A549 treated with AZD9567 at 1 μM for 4 hours (cell line): ENCODE data around the gene MED25. TPM values are rescaled to one million over a fixed set of nuclear protein-coding genes. Genes with fewer than 3 reads are reported as not detected.

Source experiments
- total RNA-seq: library from RNA; stranded (reverse); fragments of 200-300 nt; extraction: Qiagen RNA extraction; gene quantifications from 5 replicates; pipeline ENCODE4 v1.2.3, GENCODE V29; 2022; ENCODE audit not compliant: insufficient read depth

MED25 gene
- total RNA-seq = 57.3 to 69.4 TPM (median 66.8 TPM) in 5 replicates

DNA sequence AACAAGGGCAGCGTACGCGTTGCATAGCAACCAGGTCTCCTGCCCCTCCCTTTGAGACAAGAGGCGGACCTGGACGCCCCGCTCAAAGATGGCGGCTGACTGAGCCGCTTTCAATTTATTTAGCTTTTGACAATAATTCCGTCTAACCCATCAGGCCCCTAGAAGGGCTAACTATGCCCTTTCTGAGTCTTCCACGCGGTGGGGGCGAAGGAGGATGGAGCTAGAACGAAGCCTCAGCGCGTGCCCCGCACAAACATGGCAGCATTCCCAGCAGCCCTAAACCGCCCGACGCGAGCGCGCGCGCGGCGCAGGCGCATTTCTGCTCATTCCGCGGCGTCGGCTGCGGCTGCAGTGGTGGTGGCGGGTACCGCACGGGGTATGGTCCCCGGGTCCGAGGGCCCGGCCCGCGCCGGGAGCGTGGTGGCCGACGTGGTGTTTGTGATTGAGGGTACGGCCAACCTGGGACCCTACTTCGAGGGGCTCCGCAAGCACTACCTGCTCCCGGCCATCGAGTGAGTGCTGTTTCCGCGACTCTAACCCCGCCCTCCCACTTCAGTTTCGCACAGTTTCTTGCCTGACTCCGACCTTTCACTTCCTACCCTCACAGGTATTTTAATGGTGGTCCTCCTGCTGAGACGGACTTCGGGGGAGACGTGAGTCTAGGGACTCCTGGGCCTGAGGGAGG, at the start of gene MED25:
TSS of gene MED25 (plus strand) at position 326 of the 685 bp plus-strand sequence. CDS start at position 379, 53 bp downstream.

DNA sequence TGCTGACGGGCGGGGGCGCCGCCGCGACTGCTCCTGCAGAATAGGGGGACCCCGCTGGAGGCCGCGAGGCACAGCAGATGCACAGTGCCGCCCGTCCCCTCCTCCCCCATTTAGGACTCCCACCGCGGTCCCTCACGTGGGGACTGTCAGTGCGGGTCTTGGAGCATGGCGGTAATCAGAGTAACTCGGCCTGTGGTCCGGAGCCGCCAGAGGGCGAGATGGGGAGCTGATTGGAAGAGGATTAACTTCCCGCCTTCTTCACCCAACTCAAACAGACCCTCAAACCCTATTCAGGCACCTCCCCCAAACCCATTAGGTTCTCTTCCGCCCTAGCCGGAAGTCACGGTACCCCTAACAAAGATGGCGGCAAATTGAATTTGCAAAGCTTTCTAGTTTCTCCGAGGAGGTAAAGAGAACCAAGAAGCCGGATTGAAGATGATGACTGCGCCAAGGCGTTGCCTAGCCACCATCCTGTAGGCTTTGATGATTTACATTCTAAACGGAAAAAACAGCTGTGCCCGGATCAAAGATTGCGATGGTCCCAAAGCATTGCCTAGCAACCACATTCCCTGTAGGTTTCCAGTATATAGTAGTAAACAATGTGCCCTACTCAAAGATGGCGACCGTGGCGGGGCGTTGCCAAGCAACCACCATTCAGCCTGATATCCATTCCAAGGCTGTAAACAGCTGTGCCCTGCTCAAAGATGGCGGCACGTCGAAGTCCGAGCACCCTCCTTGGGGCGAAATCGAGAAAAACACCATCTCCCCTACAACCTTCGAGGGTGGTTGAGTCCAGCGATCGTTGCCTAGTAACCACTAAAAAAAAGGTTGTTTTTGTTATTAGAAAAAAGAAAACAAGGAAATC, 4.9 kb upstream of the MED25 start, which contains the start of gene FUZ:
TSS of gene FUZ (minus strand) at position 296 of the 865 bp plus-strand sequence. CDS start at position 110, 186 bp downstream.

DNA sequence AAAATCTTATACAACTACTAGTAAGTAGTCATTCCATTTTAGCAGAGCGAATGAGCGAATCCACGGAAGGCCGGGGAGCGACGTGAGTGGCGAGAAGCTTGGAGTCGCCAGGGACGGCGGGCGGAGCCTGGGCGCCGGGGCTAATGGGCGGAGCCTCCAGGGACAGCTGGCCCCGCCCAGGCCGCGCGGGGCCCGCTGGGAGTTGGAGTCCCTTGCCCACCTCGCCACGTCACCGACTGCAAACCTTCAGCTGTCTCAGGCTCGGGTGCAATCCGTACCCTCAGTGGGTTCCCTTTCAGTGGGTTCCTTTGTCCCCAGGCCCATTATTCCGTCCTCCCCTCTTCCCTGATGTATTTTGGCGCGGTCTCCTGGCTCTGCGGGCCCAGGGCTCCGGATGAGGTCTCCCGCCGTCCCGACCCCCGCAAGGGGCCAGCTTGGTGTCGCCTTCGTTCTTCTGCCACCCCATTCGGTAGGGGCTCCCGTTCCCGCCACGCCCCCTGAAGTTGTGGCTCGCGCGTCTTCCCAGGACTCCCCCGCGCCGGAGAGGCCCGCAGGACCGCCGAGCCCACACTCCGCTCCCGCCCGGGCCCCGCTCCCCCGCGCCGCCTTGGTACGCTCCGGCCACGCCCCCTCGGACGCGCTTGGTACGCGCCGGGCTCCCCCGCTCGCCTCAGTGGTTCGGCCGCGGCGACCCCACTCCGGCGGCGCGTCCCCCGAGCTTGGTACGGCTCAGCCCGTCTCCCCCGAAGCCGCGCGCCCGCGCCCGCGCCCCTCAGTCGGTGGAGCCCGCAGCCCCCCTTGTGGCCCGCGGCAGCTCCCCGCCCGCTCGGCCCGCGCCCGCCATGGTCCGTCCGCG, 32.6 kb downstream of the MED25 start, which contains the start of gene PTOV1:
TSS of gene PTOV1 (plus strand) at position 673 of the 856 bp plus-strand sequence.

DNA sequence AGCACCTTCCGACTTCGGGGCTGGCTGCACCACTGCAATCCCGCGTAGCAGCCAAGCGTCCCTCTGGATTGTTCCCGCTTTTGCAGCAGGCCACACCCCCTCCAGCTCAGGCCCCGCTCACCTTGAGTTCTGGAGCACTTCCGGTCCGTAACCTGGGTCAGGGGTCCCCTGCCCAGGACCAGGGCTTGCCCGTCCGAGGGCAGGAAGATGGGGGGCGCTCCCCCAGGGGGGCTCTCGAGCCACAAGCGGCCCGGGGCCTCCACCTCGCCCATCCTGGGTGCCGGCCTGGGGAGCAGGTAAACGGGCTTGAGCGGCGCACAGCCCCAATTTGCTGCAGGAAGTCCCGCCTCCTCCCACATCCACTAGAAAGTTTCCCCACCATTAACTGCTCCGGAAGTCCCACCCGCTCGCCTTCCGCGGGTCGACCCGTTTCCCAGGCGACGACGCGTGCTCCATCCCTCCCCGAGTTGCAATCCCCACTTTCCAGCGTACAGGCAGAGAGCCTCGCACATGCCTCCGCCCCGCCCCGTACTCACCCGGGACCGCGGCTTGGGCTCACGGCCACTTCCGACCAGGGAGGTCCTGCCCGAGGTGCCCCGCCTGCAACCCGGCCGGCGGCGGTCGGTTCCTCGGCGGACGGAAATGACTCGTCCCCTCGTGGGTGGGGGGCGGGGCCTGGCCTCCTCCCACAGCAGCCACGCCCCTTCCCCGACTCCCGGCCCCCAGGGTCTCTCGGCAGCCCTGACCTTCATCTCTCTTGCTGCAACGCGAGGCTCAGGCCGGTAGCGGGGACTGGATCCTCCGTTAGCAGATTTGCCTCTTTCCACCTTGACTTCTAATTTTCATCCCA, 49.1 kb downstream of the MED25 start, which contains the start of gene PNKP:
TSS of gene PNKP (minus strand) at position 644 of the 850 bp plus-strand sequence. CDS start at position 272, 372 bp downstream.

DNA sequence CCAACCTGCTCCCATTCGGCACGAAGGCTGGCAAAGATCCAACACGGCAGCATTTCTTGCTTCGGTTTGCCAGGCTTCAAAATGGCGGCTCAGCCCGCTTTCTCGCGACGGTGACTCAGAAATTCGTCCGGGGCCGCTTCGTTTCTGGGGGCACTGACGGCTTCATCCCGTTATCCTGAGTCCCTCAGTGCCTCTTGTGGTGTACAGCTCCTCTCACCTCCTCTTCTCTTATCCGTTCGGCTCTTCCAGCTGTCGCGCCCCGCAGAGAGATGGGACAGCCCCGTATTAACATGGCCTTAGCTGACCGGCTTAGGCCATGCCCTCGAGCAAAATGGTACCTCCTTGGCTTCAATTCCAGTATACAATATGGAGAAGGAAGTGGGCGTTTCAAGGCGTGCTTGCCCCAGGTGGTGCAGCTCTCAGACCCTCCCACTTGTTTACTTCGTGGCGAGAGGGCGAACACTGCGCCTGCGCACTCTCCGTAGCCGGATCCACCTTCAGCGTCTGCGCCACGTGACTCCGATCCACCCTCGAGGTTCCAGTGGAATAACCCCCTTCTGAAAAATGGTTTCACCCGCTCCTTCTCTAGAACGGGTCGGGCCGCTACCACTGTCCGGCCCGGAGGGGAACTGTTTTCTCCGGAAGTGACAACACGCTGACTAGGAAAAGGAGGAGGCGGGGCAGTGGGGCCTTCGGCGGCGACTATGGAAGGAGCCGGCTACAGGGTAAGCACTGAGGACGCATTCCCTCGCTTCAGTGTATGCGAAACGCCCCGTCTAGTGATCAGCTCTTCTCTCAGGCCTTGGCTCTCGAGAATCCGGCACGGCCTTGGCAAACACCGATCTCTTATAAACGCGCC, 59.2 kb downstream of the MED25 start, which contains the start of the genes AKT1S1 and TBC1D17:
TSS of gene AKT1S1 (minus strand) at position 336 of the 859 bp plus-strand sequence. CDS start 4,060 bp downstream, outside the sequence.
TSS of gene TBC1D17 (plus strand) at position 683 of the 859 bp plus-strand sequence. CDS start at position 705, 22 bp downstream.

Other genes with a start within 250 kb of the MED25 start
- gene NOSIP, start 237.7 kb upstream of the MED25 start, total RNA-seq = 82.3 to 118 TPM (median 113 TPM) in 5 replicates
- gene PRRG2, start 237.0 kb upstream of the MED25 start, total RNA-seq = 0.71 to 1.0 TPM (median 0.86 TPM) in 4 of 5 replicates, not detected in the other
- 21.3 to 31.8 TPM (median 29.3 TPM) in 5 replicates for gene PRR12, start 227.1 kb upstream of the MED25 start, total RNA-seq
- gene RRAS, start 178.1 kb upstream of the MED25 start, total RNA-seq = 70.6 to 148 TPM (median 141 TPM) in 5 replicates
- gene SCAF1, start 176.1 kb upstream of the MED25 start, total RNA-seq = 39.7 to 68.6 TPM (median 64.4 TPM) in 5 replicates
- gene IRF3, start 152.4 kb upstream of the MED25 start, total RNA-seq = 92.2 to 110 TPM (median 99.0 TPM) in 5 replicates
- gene BCL2L12, start 152.4 kb upstream of the MED25 start, total RNA-seq = 71.8 to 79.2 TPM (median 75.2 TPM) in 5 replicates
- 414 to 496 TPM (median 439 TPM) in 5 replicates for gene PRMT1, start 141.0 kb upstream of the MED25 start, total RNA-seq
- gene ADM5, start 128.7 kb upstream of the MED25 start, total RNA-seq = 3.6 to 6.2 TPM (median 5.7 TPM) in 5 replicates
- gene CPT1C, start 127.2 kb upstream of the MED25 start, total RNA-seq = 5.0 to 13.7 TPM (median 11.4 TPM) in 5 replicates
- not detected in 5 replicates for gene TSKS, start 55.0 kb upstream of the MED25 start, total RNA-seq
- 55.3 to 61.9 TPM (median 56.1 TPM) in 5 replicates for gene AP2A1, start 51.3 kb upstream of the MED25 start, total RNA-seq
- gene FUZ, start 5.0 kb upstream of the MED25 start, total RNA-seq = 12.6 to 14.5 TPM (median 13.6 TPM) in 5 replicates
- 114 to 153 TPM (median 145 TPM) in 5 replicates for gene PTOV1, start 32.9 kb downstream of the MED25 start, total RNA-seq
- 17.3 to 59.3 TPM (median 55.7 TPM) in 5 replicates for gene PNKP, start 49.3 kb downstream of the MED25 start, total RNA-seq
- 70.4 to 112 TPM (median 102 TPM) in 5 replicates for gene AKT1S1, start 59.1 kb downstream of the MED25 start, total RNA-seq
- gene TBC1D17, start 59.4 kb downstream of the MED25 start, total RNA-seq = 15.2 to 22.6 TPM (median 21.4 TPM) in 5 replicates
- 0.56 to 0.75 TPM (median 0.58 TPM) in 4 of 5 replicates, not detected in the other for gene IL4I1, start 78.6 kb downstream of the MED25 start, total RNA-seq
- gene ATF5, start 110.9 kb downstream of the MED25 start, total RNA-seq = 54.7 to 64.6 TPM (median 58.0 TPM) in 5 replicates
- gene NUP62, start 111.2 kb downstream of the MED25 start, total RNA-seq = 66.9 to 86.4 TPM (median 81.1 TPM) in 5 replicates
- gene SIGLEC11, start 142.9 kb downstream of the MED25 start, total RNA-seq = 0.03 TPM in 1 of 5 replicates, not detected in the others
- gene VRK3, start 207.1 kb downstream of the MED25 start, total RNA-seq = 40.2 to 47.6 TPM (median 43.1 TPM) in 5 replicates
- 7.4 to 10.0 TPM (median 9.7 TPM) in 5 replicates for gene ZNF473, start 207.7 kb downstream of the MED25 start, total RNA-seq